HFF-Myc (cell line): ENCODE measurements around the gene HEATR5B.

Experiments used
- DNase-seq: peaks from one replicate; pipeline ENCODE4 v3.0.0-alpha.2; 2011; ENCODE audit warnings: low read depth; ENCODE audit errors: extremely low read depth
- H3K4me3 ChIP-seq: replicated peaks from 2 replicates; pipeline ENCODE4 v1.5.1; 2011; ENCODE audit warnings: low read depth, mild to moderate bottlenecking, control low read depth, low read length
- TF ChIP-seq, protein P1 (sequence below): IDR thresholded peaks from 2 replicates; pipeline ENCODE4 v1.5.1; 2012; ENCODE audit warnings: mild to moderate bottlenecking, low read depth, low read length, control low read depth; ENCODE audit errors: missing control alignments

The HEATR5B gene

DNA sequence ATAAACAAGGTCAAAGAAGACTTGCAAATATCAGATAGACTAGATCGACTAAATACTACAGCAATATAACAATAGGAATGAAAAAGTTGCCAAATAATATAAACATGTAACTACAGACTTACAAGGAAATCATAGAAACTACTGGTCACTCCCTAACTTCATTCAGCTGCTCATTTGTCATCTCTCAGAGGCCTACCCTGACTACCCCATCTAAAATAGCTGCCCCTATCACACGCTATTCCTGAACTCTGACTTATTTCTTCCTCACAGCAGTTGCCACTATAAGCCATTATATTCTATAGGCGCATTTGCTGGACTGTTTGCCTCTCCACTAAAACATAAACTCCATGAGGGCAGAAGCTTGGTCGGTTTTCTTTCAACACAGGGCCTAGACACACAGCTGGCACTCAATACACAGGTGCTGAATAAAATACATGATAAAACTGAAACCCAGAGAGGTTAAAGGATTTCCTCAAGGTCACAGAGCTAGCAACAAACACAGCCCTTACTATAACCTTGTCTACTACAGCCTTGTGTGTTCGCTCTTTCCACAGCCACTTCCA is 119.6 kb downstream of the HEATR5B start:
- H3K4me3 ChIP-seq = peak overlapping the region; percentile 89
- TF ChIP-seq, protein P1, sequence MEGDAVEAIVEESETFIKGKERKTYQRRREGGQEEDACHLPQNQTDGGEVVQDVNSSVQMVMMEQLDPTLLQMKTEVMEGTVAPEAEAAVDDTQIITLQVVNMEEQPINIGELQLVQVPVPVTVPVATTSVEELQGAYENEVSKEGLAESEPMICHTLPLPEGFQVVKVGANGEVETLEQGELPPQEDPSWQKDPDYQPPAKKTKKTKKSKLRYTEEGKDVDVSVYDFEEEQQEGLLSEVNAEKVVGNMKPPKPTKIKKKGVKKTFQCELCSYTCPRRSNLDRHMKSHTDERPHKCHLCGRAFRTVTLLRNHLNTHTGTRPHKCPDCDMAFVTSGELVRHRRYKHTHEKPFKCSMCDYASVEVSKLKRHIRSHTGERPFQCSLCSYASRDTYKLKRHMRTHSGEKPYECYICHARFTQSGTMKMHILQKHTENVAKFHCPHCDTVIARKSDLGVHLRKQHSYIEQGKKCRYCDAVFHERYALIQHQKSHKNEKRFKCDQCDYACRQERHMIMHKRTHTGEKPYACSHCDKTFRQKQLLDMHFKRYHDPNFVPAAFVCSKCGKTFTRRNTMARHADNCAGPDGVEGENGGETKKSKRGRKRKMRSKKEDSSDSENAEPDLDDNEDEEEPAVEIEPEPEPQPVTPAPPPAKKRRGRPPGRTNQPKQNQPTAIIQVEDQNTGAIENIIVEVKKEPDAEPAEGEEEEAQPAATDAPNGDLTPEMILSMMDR = no peak
- no peak for DNase-seq

DNA sequence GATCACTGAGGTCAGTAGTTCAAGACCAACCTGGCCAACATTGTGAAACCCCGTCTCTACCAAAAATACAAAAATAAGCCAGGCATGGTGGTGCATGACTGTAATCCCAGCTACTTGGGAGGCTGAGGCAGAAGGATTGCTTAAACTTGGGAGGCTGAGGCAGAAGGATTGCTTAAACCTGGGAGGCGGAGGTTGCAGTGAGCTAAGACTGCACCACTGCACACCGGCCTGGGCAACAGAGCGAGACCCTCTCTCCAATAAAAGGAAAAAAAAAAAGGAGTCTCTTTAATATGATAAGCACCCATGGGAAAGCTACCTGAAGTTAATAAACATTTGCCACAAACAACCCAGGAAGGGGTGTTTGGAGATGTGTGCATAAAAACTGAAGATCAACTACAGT is 120.4 kb downstream of the HEATR5B start:
- TF ChIP-seq, protein P1 = no peak
- DNase-seq = no peak
- no peak overlapping the region for H3K4me3 ChIP-seq

DNA sequence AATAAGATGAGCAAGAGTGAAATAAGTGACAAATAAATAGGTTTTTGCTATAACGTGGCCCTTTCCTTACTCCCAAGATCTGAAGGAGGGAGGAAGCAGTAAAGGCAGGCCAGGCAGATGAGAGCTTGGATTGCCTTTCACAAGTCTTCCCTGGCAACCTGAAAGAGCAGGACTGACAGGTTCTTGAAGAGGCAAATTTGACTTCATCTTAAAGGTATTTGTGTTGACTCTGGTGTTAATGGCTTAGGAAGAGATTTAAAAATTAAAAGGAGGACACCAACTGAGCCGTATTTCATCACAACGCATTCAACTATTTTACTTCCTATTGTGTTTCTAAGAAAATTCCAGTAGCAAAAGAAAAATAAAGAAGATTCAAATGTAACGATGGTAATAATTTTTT is 121.1 kb downstream of the HEATR5B start:
- TF ChIP-seq, protein P1 = no peak
- no peak for DNase-seq
- H3K4me3 ChIP-seq = no peak overlapping the region

DNA sequence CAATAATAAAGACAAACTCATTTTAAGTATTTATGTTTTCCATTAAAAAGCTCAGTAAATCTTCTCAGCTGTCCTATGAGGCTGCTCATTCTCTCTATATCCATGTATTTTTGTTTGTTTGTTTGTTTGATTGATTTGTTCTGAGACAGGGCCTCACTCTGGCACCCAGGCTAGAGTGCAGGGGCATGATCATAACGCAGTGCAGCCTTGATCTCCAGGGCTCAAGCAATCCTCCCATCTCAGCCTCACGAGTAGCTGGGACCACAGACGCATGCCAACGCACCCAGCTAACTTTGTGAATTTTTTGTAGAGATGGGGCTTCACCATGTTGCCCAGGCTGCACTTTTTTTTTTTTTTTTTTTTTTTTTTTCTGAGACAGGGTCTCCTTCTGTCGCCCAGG is 123.4 kb downstream of the HEATR5B start:
- TF ChIP-seq, protein P1 = no peak
- no peak overlapping the region for H3K4me3 ChIP-seq
- no peak for DNase-seq

DNA sequence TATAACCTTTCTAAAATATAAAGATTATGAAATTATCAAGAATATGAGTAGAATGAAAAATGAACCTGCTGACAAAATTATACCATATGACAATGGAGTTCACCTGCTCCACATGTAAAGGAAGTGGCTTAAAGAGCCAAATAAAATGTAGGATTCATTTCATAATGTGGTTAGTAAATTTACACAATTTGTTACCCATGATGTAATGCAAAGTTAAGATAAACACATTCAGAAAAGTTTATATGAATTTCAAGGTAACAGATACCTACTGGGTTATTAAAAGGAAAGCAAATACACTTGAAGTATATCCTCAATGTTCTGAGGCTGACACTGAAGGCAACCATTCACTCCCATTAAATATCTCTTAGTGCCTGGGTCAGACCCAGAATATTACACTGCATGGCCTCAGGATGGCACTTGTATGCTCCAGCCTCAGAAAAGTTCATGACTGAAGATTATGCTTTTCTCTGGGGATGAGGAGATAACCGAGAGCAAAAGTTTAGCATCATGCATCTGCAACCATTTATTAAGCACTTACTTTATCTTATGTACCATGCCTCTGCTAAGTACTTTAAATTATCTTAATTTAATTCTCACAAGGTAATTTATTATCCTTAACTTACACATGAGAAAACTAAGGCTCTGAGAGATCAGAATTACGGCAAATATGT is 124.0 kb downstream of the HEATR5B start:
- no peak for DNase-seq
- no peak overlapping the region for H3K4me3 ChIP-seq
- TF ChIP-seq, protein P1 = no peak

DNA sequence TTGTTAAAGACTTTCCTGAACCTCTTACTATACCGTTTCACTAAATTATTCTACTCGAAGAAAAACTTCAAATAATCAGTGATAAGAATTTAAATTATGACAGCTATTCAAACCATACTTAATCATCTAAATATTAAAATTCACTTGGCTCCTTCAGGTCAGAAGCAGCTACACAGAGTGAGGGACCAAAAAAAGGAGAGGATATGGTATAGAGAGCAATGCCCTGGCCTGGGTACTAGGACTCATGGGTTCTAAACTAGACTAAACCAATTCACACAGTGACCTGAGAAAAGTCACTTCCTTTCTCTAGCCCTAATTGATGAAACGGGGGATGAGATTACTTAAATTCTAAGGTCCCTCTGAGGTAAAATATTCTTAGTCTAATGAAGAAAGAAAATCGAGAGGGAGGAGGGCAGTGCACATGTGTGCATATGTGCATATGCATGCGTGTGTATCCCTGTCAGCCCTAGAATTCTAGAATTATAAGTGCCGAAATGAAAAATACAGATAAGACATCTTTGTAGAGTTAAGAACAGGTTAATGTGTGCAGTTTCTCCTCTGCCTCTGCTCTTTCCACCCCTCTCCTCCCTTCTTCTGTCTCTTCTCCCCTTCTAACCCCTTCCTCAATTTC is 129.1 kb downstream of the HEATR5B start:
- no peak for DNase-seq
- TF ChIP-seq, protein P1 = no peak
- no peak overlapping the region for H3K4me3 ChIP-seq
